ENCODE measurements around the gene SHROOM4. TPM values are rescaled to one million over a fixed set of nuclear protein-coding genes. Genes with fewer than 3 reads are reported as not detected.

The SHROOM4 gene
- total RNA-seq, 1 experiment from 2014 or later, result 0.05 TPM

DNA sequence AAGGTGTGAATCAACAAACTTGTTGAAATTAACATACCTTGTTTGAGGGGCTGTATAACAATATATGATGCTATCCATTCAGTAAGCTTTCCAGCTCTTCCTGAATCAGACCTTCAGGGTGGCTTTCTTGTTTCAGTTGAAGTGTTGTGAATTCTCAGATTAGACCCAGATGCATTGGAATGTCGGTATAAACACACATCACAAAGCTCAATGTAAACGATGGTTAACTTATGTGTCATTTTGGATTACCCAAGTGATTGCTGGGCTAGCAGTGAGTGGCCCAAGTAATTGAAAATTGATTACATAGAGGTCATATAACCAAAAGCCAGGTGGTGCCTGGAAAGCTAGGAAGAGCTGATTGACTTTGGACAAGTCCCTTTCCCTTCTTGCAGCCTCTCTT lies 115.0 kb downstream of the SHROOM4 start:
- intact Hi-C loops (cut with micrococcal nuclease), result loop anchor here (10.0 kb wide), 1 partner anchor 756 kb away; no protein-coding TSS in a partner anchor
- CTCF ChIA-PET, result no interaction called here
- BruUV-seq (replicated peaks), result no TSS peak

More for the DNA sequence above, 115.0 kb downstream of the SHROOM4 start:
- Histone ChIP-seq H3K36me3 (ENCODE audit: control insufficient read depth in 1 of 2, insufficient read depth in 2 of 2, low read length in 2 of 2) (no peaks in the 10 kb centered on the region), H2AFZ (ENCODE audit: low read depth, low read length, poor library complexity, severe bottlenecking) (no peak overlapping the region), H3K27ac (ENCODE audit: low read depth, low read length) (no peak overlapping the region), H3K4me1 (ENCODE audit: control insufficient read depth in 1 of 2, insufficient read depth in 2 of 2, low read length in 2 of 2) (no peaks in the 10 kb centered on the region), H3K4me3 (replicated peaks in 1 of 2; ENCODE audit: low read depth in 1 of 2, low read length in 2 of 2) (no peak overlapping the region), H3K9me2 (ENCODE audit: insufficient read depth) (no peaks in the 10 kb centered on the region), H4K20me1 (ENCODE audit: insufficient read depth) (no peaks in the 10 kb centered on the region; the same call in 1 of the 2 replicates), H3K27me3 (ENCODE audit: insufficient read depth, low read length) (no peaks in the 10 kb centered on the region), H3K9ac (ENCODE audit: low read length) (no peak overlapping the region), H3K79me2 (ENCODE audit: insufficient read depth, low read length) (no peaks in the 10 kb centered on the region), H3K4me2 (ENCODE audit: low read length) (no peak overlapping the region), H3K9me3 (ENCODE audit: control insufficient read depth in 1 of 2, insufficient read depth in 1 of 2, low read depth in 1 of 2, low read length in 2 of 2) (no peaks in the 10 kb centered on the region)
- ChIA-PET RAD21 (ENCODE audit: low non-redundant PET in 1 of 2, low total read pairs in 2 of 2, uncharacterized antibody in 2 of 2, unreplicated experiment in 2 of 2) (no interaction called here), POLR2A (no interaction called here)
- DNase-seq (ENCODE audit: low read depth, low spot score) (no peak), ATAC-seq (no peak)
- no peak for TF ChIP-seq SRF (IDR thresholded peaks at IDR 0.05; ENCODE audit: low read depth)
- TF ChIP-seq EGR1 (IDR thresholded peaks at IDR 0.05; ENCODE audit: low read depth), result no peak
- TF ChIP-seq CEBPB (IDR thresholded peaks at IDR 0.05; ENCODE audit: low read depth), result no peak
- TF ChIP-seq EZH2 (IDR thresholded peaks at IDR 0.05), result no peak
- TF ChIP-seq JUND (IDR thresholded peaks at IDR 0.05), result no peak
- no peak for TF ChIP-seq ZFX (IDR thresholded peaks at IDR 0.05)
- TF ChIP-seq, protein P1, sequence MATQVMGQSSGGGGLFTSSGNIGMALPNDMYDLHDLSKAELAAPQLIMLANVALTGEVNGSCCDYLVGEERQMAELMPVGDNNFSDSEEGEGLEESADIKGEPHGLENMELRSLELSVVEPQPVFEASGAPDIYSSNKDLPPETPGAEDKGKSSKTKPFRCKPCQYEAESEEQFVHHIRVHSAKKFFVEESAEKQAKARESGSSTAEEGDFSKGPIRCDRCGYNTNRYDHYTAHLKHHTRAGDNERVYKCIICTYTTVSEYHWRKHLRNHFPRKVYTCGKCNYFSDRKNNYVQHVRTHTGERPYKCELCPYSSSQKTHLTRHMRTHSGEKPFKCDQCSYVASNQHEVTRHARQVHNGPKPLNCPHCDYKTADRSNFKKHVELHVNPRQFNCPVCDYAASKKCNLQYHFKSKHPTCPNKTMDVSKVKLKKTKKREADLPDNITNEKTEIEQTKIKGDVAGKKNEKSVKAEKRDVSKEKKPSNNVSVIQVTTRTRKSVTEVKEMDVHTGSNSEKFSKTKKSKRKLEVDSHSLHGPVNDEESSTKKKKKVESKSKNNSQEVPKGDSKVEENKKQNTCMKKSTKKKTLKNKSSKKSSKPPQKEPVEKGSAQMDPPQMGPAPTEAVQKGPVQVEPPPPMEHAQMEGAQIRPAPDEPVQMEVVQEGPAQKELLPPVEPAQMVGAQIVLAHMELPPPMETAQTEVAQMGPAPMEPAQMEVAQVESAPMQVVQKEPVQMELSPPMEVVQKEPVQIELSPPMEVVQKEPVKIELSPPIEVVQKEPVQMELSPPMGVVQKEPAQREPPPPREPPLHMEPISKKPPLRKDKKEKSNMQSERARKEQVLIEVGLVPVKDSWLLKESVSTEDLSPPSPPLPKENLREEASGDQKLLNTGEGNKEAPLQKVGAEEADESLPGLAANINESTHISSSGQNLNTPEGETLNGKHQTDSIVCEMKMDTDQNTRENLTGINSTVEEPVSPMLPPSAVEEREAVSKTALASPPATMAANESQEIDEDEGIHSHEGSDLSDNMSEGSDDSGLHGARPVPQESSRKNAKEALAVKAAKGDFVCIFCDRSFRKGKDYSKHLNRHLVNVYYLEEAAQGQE (IDR thresholded peaks at IDR 0.05; ENCODE audit: low read depth), result no peak
- TF ChIP-seq POLR2AphosphoS5 (IDR thresholded peaks at IDR 0.05; ENCODE audit: low read depth, low read length), result no peak
- TF ChIP-seq, protein P2, sequence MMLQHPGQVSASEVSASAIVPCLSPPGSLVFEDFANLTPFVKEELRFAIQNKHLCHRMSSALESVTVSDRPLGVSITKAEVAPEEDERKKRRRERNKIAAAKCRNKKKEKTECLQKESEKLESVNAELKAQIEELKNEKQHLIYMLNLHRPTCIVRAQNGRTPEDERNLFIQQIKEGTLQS (IDR thresholded peaks at IDR 0.05), result no peak
- TF ChIP-seq POLR2A (IDR thresholded peaks at IDR 0.05; ENCODE audit: borderline replicate concordance, extremely low read depth, insufficient read depth, insufficient read length), result no peak
- no peak for TF ChIP-seq RAD21 (IDR thresholded peaks at IDR 0.05; ENCODE audit: low read depth)
- TF ChIP-seq, protein P3, sequence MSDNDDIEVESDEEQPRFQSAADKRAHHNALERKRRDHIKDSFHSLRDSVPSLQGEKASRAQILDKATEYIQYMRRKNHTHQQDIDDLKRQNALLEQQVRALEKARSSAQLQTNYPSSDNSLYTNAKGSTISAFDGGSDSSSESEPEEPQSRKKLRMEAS (IDR thresholded peaks at IDR 0.05), result no peak
- no peak for TF ChIP-seq ELF1 (IDR thresholded peaks at IDR 0.05; ENCODE audit: borderline replicate concordance, low read depth)
- no peak for TF ChIP-seq SIN3A (IDR thresholded peaks at IDR 0.05; ENCODE audit: low read depth)
- TF ChIP-seq EZH2phosphoT487 (IDR thresholded peaks at IDR 0.05; ENCODE audit: borderline replicate concordance), result no peak
